Endothelial cell of hepatic sinusoid (primary cell): ENCODE measurements around the gene ARHGEF39.

Experiments
- in situ Hi-C: cut with HindIII; loops from 2 replicates; pipeline ENCODE4 v1.10.0; 2017; ENCODE audit warnings: low sequenced_read_pairs

Gene ARHGEF39

GRCh38 chr9:35691757-35692301 lies 26.8 kb upstream of the ARHGEF39 start:
- in situ Hi-C loops = no loop called here

- in situ Hi-C loops = no loop called here
Measured at GRCh38 chr9:35691334-35691650, 26.3 kb upstream of the ARHGEF39 start.

- in situ Hi-C loops = no loop called here
Measured at GRCh38 chr9:35690614-35691333, 25.8 kb upstream of the ARHGEF39 start.

- in situ Hi-C loops = no loop called here
Measured at GRCh38 chr9:35690294-35690613, 25.3 kb upstream of the ARHGEF39 start.

- in situ Hi-C loops = no loop called here
Measured at GRCh38 chr9:35689542-35690293, 24.7 kb upstream of the ARHGEF39 start, which contains the start of gene TPM2. TPM2 (minus strand) TSS chr9:35689925; CDS start chr9:35689817, 108 bp downstream.

GRCh38 chr9:35688558-35689541 lies 23.9 kb upstream of the ARHGEF39 start:
- in situ Hi-C loops = no loop called here

- in situ Hi-C loops = no loop called here
Measured at GRCh38 chr9:35687972-35688557, 23.1 kb upstream of the ARHGEF39 start.

GRCh38 chr9:35687306-35687705 lies 22.3 kb upstream of the ARHGEF39 start:
- in situ Hi-C loops = no loop called here

GRCh38 chr9:35686222-35687203 lies 21.5 kb upstream of the ARHGEF39 start:
- in situ Hi-C loops = no loop called here

GRCh38 chr9:35685506-35685905 lies 20.5 kb upstream of the ARHGEF39 start:
- in situ Hi-C loops = no loop called here

- in situ Hi-C loops = loop anchor here (5.0 kb wide), 2 partner anchors 42 to 58 kb away; no protein-coding TSS in a partner anchor
Measured at GRCh38 chr9:35684921-35685320, 19.9 kb upstream of the ARHGEF39 start.

GRCh38 chr9:35683323-35683722 lies 18.3 kb upstream of the ARHGEF39 start:
- in situ Hi-C loops = loop anchor here (5.0 kb wide), 2 partner anchors 44 to 56 kb away; no protein-coding TSS in a partner anchor

GRCh38 chr9:35682520-35683315 lies 17.7 kb upstream of the ARHGEF39 start:
- in situ Hi-C loops = loop anchor here (5.0 kb wide), 2 partner anchors 45 to 55 kb away; no protein-coding TSS in a partner anchor

- in situ Hi-C loops = loop anchor here (5.0 kb wide), 2 partner anchors 45 to 55 kb away; no protein-coding TSS in a partner anchor
Measured at GRCh38 chr9:35682051-35682450, 17.1 kb upstream of the ARHGEF39 start.

GRCh38 chr9:35681341-35682002 lies 16.5 kb upstream of the ARHGEF39 start:
- in situ Hi-C loops = loop anchor here (5.0 kb wide), 2 partner anchors 46 to 54 kb away; no protein-coding TSS in a partner anchor

- in situ Hi-C loops = loop anchor here (5.0 kb wide), 2 partner anchors 47 to 53 kb away; no protein-coding TSS in a partner anchor
Measured at GRCh38 chr9:35680331-35681105, 15.5 kb upstream of the ARHGEF39 start.
